ENCODE data around the gene FADS2. TPM values are rescaled to one million over a fixed set of nuclear protein-coding genes. Genes with fewer than 3 reads are reported as not detected.
A peak's percentile ranks its signal among the peaks of the same experiment; 100 is the strongest.

Gene FADS2
- total and polyA plus RNA-seq, 9 of the 15 experiments (the other 6 are each of a cell fraction or from before 2014, with no cell fraction given) = 2.9 to 42.8 (median 16.2) TPM

GRCh38 chr11:61817471-61818202, 10.5 kb upstream of the FADS2 start:
- Histone ChIP-seq H4K20me1 (replicated peaks; ENCODE audit: control insufficient read depth, insufficient read depth, low read length) (no peaks in the 10 kb centered on the region), H3K27ac (ENCODE audit: extremely low read depth, low read depth, low read length) (peak overlapping the region; percentile 98)
- no peak for FAIRE-seq
- TF ChIP-seq NFIC (IDR thresholded peaks at IDR 0.05) (no peak), E2F3 (CRISPR knock-in tag; IDR thresholded peaks at IDR 0.05) (no peak), NFE2 (IDR thresholded peaks at IDR 0.05; ENCODE audit: low read depth) (no peak), ZFP1 (CRISPR knock-in tag; IDR thresholded peaks at IDR 0.05) (no peak), CCNT2 (IDR thresholded peaks at IDR 0.05; ENCODE audit: borderline replicate concordance, extremely low read depth, insufficient read length, low read depth, low read length) (no peak), CHD1 (IDR thresholded peaks at IDR 0.05; ENCODE audit: low read length) (no peak), RBM34 (IDR thresholded peaks at IDR 0.05; ENCODE audit: borderline replicate concordance, insufficient read depth, low read length) (no peak), RAD51 (IDR thresholded peaks at IDR 0.05; ENCODE audit: borderline replicate concordance, low read depth) (no peak), IFI16 (CRISPR knock-in tag; IDR thresholded peaks at IDR 0.05) (no peak), HNRNPK (IDR thresholded peaks at IDR 0.05; ENCODE audit: low read depth, low read length, poor library complexity, severe bottlenecking) (no peak)
- TF ChIP-seq, protein P1, sequence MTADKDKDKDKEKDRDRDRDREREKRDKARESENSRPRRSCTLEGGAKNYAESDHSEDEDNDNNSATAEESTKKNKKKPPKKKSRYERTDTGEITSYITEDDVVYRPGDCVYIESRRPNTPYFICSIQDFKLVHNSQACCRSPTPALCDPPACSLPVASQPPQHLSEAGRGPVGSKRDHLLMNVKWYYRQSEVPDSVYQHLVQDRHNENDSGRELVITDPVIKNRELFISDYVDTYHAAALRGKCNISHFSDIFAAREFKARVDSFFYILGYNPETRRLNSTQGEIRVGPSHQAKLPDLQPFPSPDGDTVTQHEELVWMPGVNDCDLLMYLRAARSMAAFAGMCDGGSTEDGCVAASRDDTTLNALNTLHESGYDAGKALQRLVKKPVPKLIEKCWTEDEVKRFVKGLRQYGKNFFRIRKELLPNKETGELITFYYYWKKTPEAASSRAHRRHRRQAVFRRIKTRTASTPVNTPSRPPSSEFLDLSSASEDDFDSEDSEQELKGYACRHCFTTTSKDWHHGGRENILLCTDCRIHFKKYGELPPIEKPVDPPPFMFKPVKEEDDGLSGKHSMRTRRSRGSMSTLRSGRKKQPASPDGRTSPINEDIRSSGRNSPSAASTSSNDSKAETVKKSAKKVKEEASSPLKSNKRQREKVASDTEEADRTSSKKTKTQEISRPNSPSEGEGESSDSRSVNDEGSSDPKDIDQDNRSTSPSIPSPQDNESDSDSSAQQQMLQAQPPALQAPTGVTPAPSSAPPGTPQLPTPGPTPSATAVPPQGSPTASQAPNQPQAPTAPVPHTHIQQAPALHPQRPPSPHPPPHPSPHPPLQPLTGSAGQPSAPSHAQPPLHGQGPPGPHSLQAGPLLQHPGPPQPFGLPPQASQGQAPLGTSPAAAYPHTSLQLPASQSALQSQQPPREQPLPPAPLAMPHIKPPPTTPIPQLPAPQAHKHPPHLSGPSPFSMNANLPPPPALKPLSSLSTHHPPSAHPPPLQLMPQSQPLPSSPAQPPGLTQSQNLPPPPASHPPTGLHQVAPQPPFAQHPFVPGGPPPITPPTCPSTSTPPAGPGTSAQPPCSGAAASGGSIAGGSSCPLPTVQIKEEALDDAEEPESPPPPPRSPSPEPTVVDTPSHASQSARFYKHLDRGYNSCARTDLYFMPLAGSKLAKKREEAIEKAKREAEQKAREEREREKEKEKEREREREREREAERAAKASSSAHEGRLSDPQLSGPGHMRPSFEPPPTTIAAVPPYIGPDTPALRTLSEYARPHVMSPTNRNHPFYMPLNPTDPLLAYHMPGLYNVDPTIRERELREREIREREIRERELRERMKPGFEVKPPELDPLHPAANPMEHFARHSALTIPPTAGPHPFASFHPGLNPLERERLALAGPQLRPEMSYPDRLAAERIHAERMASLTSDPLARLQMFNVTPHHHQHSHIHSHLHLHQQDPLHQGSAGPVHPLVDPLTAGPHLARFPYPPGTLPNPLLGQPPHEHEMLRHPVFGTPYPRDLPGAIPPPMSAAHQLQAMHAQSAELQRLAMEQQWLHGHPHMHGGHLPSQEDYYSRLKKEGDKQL (CRISPR knock-in tag; IDR thresholded peaks at IDR 0.05; ENCODE audit: borderline replicate concordance) = no peak
- TF ChIP-seq, protein P2, sequence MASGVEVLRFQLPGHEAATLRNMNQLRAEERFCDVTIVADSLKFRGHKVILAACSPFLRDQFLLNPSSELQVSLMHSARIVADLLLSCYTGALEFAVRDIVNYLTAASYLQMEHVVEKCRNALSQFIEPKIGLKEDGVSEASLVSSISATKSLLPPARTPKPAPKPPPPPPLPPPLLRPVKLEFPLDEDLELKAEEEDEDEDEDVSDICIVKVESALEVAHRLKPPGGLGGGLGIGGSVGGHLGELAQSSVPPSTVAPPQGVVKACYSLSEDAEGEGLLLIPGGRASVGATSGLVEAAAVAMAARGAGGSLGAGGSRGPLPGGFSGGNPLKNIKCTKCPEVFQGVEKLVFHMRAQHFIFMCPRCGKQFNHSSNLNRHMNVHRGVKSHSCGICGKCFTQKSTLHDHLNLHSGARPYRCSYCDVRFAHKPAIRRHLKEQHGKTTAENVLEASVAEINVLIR (CRISPR knock-in tag; IDR thresholded peaks at IDR 0.05) = no peak

More at GRCh38 chr11:61817471-61818202, 10.5 kb upstream of the FADS2 start:
- Histone ChIP-seq H3K9me3 (replicated peaks; ENCODE audit: control insufficient read depth, insufficient read depth, low read depth, low read length) (no peaks in the 10 kb centered on the region), H3K27me3 (ENCODE audit: control insufficient read depth in 2 of 2, insufficient read depth in 2 of 2, low read length in 2 of 2) (no peaks in the 10 kb centered on the region; a peak in 1 of 5 replicates), H3K9me1 (ENCODE audit: control insufficient read depth, insufficient read depth, low read length) (no peaks in the 10 kb centered on the region), H3K4me3 (peak overlapping the region; percentile 64), H3K9ac (ENCODE audit: insufficient read depth in 1 of 2, low read depth in 2 of 2, low read length in 2 of 2) (peak overlapping the region; percentile 98 to 99; a peak in 3 of 4 replicates), H3K4me1 (replicated peaks in 1 of 2; ENCODE audit: control insufficient read depth in 2 of 2, insufficient read depth in 2 of 2, low read length in 2 of 2) (peaks cover 35 to 45% of the 10 kb centered on the region in 2 experiments; a peak in 4 of 5 replicates), H3K4me2 (ENCODE audit: insufficient read depth, low read length) (peak overlapping the region; percentile 97), H3K36me3 (ENCODE audit: control insufficient read depth, insufficient read depth, low read length) (peaks cover 26% of the 10 kb centered on the region), H2AFZ (ENCODE audit: low read depth, low read length) (peak overlapping the region; percentile 66; the same call in 1 of the 2 replicates), H3K79me2 (ENCODE audit: control insufficient read depth, insufficient read depth, low read length) (peaks cover 56% of the 10 kb centered on the region)
- ChIA-PET POLR2A (interaction anchor here (0.6 to 6.8 kb wide), 12 partner anchors 13 to 149 kb away, joined by 3 to 97 read pairs (median 4); partner anchors contain the start of genes FEN1 and TMEM258), CTCF (ENCODE audit: low intra/inter-chr PET ratio) (interaction anchor here (0.6 to 0.7 kb wide), 2 partner anchors 20 to 53 kb away, joined by 3 read pairs; no protein-coding TSS in a partner anchor)
- WGBS (ENCODE audit: insufficient coverage, low coverage, missing lambda C conversion rate) = 17% methylated on average over 6 of the region's 6 CpGs
- TSS peak; percentile 54 for BruUV-seq (replicated peaks)
- intact Hi-C loops (cut with micrococcal nuclease) (loop anchor here (1.0 kb wide), 1 partner anchor 17 kb away; no protein-coding TSS in a partner anchor), in situ Hi-C loops (cut with MboI) (no loop called here)
- ATAC-seq = no peak
- no peak for DNase-seq (ENCODE audit: extremely low read depth in 1 of 4, low spot score in 3 of 4)
